ENCODE measurements around the gene BBS9.

The BBS9 gene

DNA sequence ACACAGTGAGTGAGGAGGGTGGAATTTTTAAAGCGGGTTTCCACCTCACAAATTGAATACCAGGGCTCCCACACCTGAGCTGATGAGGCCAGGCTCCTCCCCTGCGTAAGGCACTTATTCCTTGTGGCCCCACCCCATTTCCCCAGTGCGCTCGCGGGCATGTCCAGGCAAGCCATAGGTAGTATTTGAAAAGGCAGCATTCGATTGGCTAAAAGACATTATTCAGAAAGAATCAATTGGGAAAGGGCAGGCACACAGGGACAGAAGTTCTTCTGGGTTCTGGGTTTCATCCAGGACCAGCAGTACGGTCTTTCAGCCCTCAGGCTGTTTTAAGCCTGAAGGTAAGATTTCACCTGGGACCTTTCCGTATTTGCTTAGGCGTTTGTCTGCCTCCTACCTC, 222.3 kb downstream of the BBS9 start:
- H3K79me2 ChIP-seq (ENCODE audit: insufficient read depth, low read length) = no peaks in the 10 kb centered on the region
- H3K9ac ChIP-seq (ENCODE audit: low read depth, low read length, poor library complexity, severe bottlenecking) = no peak overlapping the region
- H3K4me2 ChIP-seq (ENCODE audit: low read depth, low read length, poor library complexity, severe bottlenecking) = no peak overlapping the region
- TF ChIP-seq EZH2phosphoT487 (IDR thresholded peaks at IDR 0.05; ENCODE audit: borderline replicate concordance) = no peak
- TF ChIP-seq, protein P1, sequence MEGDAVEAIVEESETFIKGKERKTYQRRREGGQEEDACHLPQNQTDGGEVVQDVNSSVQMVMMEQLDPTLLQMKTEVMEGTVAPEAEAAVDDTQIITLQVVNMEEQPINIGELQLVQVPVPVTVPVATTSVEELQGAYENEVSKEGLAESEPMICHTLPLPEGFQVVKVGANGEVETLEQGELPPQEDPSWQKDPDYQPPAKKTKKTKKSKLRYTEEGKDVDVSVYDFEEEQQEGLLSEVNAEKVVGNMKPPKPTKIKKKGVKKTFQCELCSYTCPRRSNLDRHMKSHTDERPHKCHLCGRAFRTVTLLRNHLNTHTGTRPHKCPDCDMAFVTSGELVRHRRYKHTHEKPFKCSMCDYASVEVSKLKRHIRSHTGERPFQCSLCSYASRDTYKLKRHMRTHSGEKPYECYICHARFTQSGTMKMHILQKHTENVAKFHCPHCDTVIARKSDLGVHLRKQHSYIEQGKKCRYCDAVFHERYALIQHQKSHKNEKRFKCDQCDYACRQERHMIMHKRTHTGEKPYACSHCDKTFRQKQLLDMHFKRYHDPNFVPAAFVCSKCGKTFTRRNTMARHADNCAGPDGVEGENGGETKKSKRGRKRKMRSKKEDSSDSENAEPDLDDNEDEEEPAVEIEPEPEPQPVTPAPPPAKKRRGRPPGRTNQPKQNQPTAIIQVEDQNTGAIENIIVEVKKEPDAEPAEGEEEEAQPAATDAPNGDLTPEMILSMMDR (conservative IDR thresholded peaks at IDR 0.05; ENCODE audit: low read length) = no peak
- H3K9me3 ChIP-seq (ENCODE audit: insufficient read depth, low read depth, low read length) = no peaks in the 10 kb centered on the region
- no peaks in the 10 kb centered on the region for H3K36me3 ChIP-seq (ENCODE audit: insufficient read depth, low read length)
- no peaks in the 10 kb centered on the region for H4K20me1 ChIP-seq (ENCODE audit: insufficient read depth, low read length, poor library complexity, severe bottlenecking)
- no peak overlapping the region for H2AFZ ChIP-seq (ENCODE audit: low read length)
- H3K9me2 ChIP-seq (replicated peaks; ENCODE audit: low read depth, low read length) = no peaks in the 10 kb centered on the region
- H3K4me3 ChIP-seq (ENCODE audit: low read length, poor library complexity, severe bottlenecking) = no peak overlapping the region
- H3F3A ChIP-seq (ENCODE audit: low read depth) = no peaks in the 10 kb centered on the region
- peaks cover 4% of the 10 kb centered on the region for H3K4me1 ChIP-seq (ENCODE audit: insufficient read depth, low read length, poor library complexity, severe bottlenecking)
- H3K27me3 ChIP-seq (ENCODE audit: insufficient read depth, low read length, poor library complexity, severe bottlenecking) = no peaks in the 10 kb centered on the region

DNA sequence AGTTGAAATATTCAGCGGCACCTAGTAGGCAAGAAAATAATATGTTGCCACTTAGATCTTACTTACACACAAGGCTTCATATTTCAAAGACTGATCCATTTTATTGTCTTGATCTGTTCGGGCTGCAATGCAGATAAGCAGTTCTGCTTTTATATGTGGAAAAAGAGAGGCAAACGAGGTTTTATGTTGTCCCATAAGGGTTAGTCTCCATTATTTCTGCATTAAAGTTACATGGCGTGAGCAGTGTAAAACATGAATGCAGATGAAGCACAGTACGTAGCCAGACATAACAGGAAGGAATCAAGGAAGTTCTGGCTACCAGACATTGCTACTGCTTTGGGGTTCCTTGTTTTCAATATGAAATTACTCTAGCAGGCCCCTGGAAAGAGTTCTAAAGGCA, 224.8 kb downstream of the BBS9 start:
- H4K20me1 ChIP-seq (ENCODE audit: insufficient read depth, low read length, poor library complexity, severe bottlenecking) = no peaks in the 10 kb centered on the region
- H3F3A ChIP-seq (ENCODE audit: low read depth) = no peaks in the 10 kb centered on the region
- peaks cover 4% of the 10 kb centered on the region for H3K4me1 ChIP-seq (ENCODE audit: insufficient read depth, low read length, poor library complexity, severe bottlenecking)
- no peaks in the 10 kb centered on the region for H3K79me2 ChIP-seq (ENCODE audit: insufficient read depth, low read length)
- TF ChIP-seq EZH2phosphoT487 (IDR thresholded peaks at IDR 0.05; ENCODE audit: borderline replicate concordance) = no peak
- H3K4me3 ChIP-seq (ENCODE audit: low read length, poor library complexity, severe bottlenecking) = no peak overlapping the region
- no peak overlapping the region for H3K4me2 ChIP-seq (ENCODE audit: low read depth, low read length, poor library complexity, severe bottlenecking)
- no peaks in the 10 kb centered on the region for H3K9me3 ChIP-seq (ENCODE audit: insufficient read depth, low read depth, low read length)
- no peak overlapping the region for H3K9ac ChIP-seq (ENCODE audit: low read depth, low read length, poor library complexity, severe bottlenecking)
- no peaks in the 10 kb centered on the region for H3K36me3 ChIP-seq (ENCODE audit: insufficient read depth, low read length)
- H2AFZ ChIP-seq (ENCODE audit: low read length) = 0 out of 2 replicates have a peak overlapping the region, but pooled peaks have one; percentile 47
- no peaks in the 10 kb centered on the region for H3K27me3 ChIP-seq (ENCODE audit: insufficient read depth, low read length, poor library complexity, severe bottlenecking)
- no peaks in the 10 kb centered on the region for H3K9me2 ChIP-seq (replicated peaks; ENCODE audit: low read depth, low read length)

DNA sequence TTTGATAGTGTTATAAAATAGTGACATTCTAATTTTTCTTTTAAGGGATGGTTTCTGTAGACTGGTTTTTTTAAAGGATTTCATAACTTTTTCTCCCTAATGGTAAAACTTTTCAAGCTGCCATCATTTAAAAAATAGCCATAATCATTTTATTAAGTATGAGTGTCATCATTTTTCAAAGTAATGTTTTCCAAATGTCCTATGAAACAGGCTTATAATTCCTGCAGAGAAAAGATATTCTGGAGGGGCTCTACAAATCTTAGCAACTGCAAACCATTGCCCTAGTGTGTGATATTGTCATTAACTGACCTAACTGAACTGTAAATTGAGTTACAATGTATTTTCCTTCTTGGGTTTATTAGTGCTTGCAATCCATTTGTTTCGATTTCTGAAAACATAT, 226.0 kb downstream of the BBS9 start:
- Histone ChIP-seq H3K4me2 (ENCODE audit: low read depth, low read length, poor library complexity, severe bottlenecking) (no peak overlapping the region), H3K9me2 (replicated peaks; ENCODE audit: low read depth, low read length) (no peaks in the 10 kb centered on the region)

DNA sequence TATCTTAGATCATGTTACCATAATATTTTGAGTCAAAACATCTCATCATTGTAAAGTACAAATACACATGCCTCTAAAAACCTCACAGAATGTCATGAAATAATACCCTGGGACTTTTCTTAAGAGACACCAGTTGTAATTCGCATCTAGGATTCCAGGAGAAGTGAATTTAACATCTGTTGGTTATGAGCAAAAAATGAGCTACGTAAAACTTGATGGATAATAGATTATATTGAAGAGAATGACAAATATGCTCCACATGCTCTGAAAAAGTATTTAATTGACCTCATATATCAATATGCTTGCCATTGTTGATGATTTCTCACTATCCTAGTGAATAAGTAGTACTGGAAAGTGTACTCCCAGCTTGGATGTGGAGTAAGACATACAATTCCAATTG, 227.0 kb downstream of the BBS9 start:
- H3K4me2 ChIP-seq (ENCODE audit: low read depth, low read length, poor library complexity, severe bottlenecking) = no peak overlapping the region
- H3K9me2 ChIP-seq (replicated peaks; ENCODE audit: low read depth, low read length) = no peaks in the 10 kb centered on the region
- H3K4me1 ChIP-seq (ENCODE audit: insufficient read depth, low read length, poor library complexity, severe bottlenecking) = peaks cover 4% of the 10 kb centered on the region
- no peak overlapping the region for H3K4me3 ChIP-seq (ENCODE audit: low read length, poor library complexity, severe bottlenecking)
- no peak for TF ChIP-seq EZH2phosphoT487 (IDR thresholded peaks at IDR 0.05; ENCODE audit: borderline replicate concordance)
- TF ChIP-seq, protein P1 (conservative IDR thresholded peaks at IDR 0.05; ENCODE audit: low read length) = no peak
- no peaks in the 10 kb centered on the region for H3K36me3 ChIP-seq (ENCODE audit: insufficient read depth, low read length)
- no peaks in the 10 kb centered on the region for H3K79me2 ChIP-seq (ENCODE audit: insufficient read depth, low read length)
- no peak overlapping the region for H3K9ac ChIP-seq (ENCODE audit: low read depth, low read length, poor library complexity, severe bottlenecking)
- no peaks in the 10 kb centered on the region for H3F3A ChIP-seq (ENCODE audit: low read depth)
- H4K20me1 ChIP-seq (ENCODE audit: insufficient read depth, low read length, poor library complexity, severe bottlenecking) = no peaks in the 10 kb centered on the region
- no peaks in the 10 kb centered on the region for H3K9me3 ChIP-seq (ENCODE audit: insufficient read depth, low read depth, low read length)
- H2AFZ ChIP-seq (ENCODE audit: low read length) = no peak overlapping the region
- H3K27me3 ChIP-seq (ENCODE audit: insufficient read depth, low read length, poor library complexity, severe bottlenecking) = no peaks in the 10 kb centered on the region

More for the DNA sequence above, 226.0 kb downstream of the BBS9 start:
- H3F3A ChIP-seq (ENCODE audit: low read depth) = no peaks in the 10 kb centered on the region
- H4K20me1 ChIP-seq (ENCODE audit: insufficient read depth, low read length, poor library complexity, severe bottlenecking) = no peaks in the 10 kb centered on the region
- H3K4me1 ChIP-seq (ENCODE audit: insufficient read depth, low read length, poor library complexity, severe bottlenecking) = peaks cover 4% of the 10 kb centered on the region
- no peak overlapping the region for H3K4me3 ChIP-seq (ENCODE audit: low read length, poor library complexity, severe bottlenecking)
- H3K9ac ChIP-seq (ENCODE audit: low read depth, low read length, poor library complexity, severe bottlenecking) = no peak overlapping the region
- no peak for TF ChIP-seq EZH2phosphoT487 (IDR thresholded peaks at IDR 0.05; ENCODE audit: borderline replicate concordance)
- TF ChIP-seq, protein P1 (conservative IDR thresholded peaks at IDR 0.05; ENCODE audit: low read length) = no peak
- no peak overlapping the region for H2AFZ ChIP-seq (ENCODE audit: low read length)
- H3K36me3 ChIP-seq (ENCODE audit: insufficient read depth, low read length) = no peaks in the 10 kb centered on the region
- H3K27me3 ChIP-seq (ENCODE audit: insufficient read depth, low read length, poor library complexity, severe bottlenecking) = no peaks in the 10 kb centered on the region
- no peaks in the 10 kb centered on the region for H3K9me3 ChIP-seq (ENCODE audit: insufficient read depth, low read depth, low read length)
- H3K79me2 ChIP-seq (ENCODE audit: insufficient read depth, low read length) = no peaks in the 10 kb centered on the region

Data from Loucy (cell line).